HG02588 (cell line): ENCODE measurements around the gene SLC43A3.

Source experiments
- ATAC-seq: cut with Tn5 transposase; IDR thresholded peaks from one replicate; pipeline ENCODE4 v1.9.1; 2021; ENCODE audit warnings: mild to moderate bottlenecking, moderate library complexity; ENCODE audit not compliant: unreplicated experiment

The SLC43A3 gene

DNA sequence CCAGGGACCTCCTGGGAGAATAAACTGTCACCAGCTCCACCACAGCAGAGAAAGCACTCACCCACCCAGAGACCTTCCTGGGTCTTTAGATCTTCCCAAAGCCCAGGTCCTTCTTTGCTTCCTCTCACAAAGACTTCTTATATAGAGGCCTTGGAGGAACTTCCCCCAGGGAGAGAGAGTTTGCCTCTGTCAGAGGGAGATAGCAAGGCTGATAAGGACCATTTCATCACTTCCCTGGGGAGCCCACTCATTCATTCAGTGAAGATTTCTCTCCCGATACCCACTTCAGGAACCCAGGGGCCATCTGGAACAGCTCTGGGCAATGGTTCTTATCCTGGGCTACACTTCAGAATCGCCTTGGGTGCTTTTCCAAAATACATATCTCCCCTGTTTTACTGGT lies 36.4 kb downstream of the SLC43A3 start, which contains the start of gene PRG2:
TSS of gene PRG2 (minus strand) at position 116 of the 400 bp plus-strand sequence. CDS start 706 bp downstream, outside the sequence.
- ATAC-seq, result no peak

DNA sequence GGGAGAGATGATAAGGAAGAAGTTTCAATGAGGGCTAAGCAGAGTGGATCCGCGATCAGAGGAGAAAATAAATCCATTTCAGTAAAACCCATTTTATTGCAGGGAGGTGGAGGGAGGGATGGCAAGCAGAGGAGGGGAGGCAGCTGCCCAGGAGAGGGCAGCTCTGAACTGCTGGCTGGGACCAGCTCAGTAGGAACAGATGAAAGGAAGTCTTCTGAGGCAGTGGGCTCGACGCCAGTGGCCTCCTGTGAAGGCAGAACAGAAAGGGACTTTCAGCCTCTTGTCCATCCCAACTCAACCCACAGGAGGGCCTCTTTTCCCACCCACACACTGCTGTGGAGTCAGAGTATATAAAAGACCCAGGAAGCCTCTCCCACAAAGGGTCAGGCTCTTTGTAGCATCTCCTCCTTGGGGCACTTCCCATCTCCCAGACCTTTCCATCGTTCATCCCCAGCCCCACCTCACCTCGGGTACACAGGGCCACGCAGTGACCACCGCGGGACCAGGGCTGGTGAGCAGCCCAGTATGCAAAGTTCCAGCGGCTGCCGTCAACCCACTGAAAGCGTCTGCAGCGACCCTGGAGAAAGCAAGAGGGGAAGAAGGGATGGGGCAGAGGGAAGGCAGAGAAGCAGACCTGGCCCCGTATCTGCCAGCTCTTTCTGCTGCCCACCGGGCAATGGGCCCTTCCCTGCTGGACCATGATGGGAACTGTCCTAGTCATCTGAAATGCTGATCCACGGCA lies 39.5 kb downstream of the SLC43A3 start:
- ATAC-seq, result no peak

GRCh38 chr11:57386178-57386940 lies 40.6 kb downstream of the SLC43A3 start:
- ATAC-seq, result no peak

DNA sequence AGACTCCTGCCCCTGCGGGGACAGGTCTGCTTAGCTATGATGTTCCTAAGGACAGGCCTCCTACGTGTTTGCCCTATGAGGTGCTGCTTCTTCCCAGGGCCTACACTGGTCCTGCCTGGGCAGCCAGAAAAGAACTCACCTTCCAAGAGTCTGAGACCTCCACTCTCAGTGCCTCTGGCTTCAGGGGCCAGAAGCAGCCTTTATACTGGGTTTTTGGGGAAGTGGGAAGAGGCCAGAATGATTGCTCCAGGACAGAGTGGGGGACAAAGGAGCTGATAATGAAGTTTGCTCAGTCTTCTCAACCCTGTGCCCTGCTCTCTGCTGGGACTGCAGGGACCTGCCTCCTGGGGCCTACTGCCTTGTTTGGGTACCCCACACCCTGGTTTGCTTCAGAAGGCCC lies 45.9 kb downstream of the SLC43A3 start, which contains the start of gene PRG3:
TSS of gene PRG3 (minus strand) at position 176 of the 400 bp plus-strand sequence. CDS start 442 bp downstream, outside the sequence.
- no peak for ATAC-seq

- ATAC-seq, result no peak
These were observed 47.2 kb downstream of the SLC43A3 start for GRCh38 chr11:57379732-57380131.

DNA sequence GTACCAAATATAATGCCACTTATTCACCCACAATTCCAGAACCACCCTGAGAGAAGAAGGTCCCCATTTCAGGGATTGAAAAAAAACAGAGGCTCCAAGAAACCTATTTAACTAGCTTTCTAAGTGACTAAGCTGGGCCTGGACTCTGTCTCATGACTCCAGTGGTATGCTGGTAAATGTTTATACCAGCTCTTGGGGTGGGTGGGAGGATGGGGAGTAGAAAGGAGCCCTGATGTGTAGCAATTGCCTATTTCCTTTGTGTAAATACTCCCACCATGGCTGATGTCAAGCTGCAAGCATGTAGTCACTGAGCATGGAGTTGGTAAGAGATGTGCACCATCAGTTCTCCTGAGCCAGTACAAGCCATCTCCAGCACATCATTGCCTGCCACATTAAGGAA lies 48.7 kb downstream of the SLC43A3 start:
- no peak for ATAC-seq

DNA sequence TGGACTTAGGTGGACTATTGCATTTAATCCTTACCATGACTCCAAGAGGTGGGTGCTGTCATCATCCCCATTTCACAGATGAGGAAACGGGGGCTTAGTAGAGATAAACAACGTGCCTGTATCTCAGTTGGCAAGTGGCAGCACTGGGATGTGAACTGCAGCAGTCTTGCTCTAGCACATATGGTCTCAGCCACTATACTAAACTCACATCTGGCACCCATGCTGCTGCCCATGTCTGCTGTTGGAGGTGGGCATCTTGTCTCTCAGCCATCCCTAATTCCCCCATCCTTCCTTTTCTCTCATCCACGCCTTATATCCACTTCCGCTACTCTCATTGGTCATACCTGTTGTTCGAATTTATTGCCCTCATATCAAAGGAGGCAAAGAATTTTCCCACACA lies 49.8 kb downstream of the SLC43A3 start:
- no peak for ATAC-seq

DNA sequence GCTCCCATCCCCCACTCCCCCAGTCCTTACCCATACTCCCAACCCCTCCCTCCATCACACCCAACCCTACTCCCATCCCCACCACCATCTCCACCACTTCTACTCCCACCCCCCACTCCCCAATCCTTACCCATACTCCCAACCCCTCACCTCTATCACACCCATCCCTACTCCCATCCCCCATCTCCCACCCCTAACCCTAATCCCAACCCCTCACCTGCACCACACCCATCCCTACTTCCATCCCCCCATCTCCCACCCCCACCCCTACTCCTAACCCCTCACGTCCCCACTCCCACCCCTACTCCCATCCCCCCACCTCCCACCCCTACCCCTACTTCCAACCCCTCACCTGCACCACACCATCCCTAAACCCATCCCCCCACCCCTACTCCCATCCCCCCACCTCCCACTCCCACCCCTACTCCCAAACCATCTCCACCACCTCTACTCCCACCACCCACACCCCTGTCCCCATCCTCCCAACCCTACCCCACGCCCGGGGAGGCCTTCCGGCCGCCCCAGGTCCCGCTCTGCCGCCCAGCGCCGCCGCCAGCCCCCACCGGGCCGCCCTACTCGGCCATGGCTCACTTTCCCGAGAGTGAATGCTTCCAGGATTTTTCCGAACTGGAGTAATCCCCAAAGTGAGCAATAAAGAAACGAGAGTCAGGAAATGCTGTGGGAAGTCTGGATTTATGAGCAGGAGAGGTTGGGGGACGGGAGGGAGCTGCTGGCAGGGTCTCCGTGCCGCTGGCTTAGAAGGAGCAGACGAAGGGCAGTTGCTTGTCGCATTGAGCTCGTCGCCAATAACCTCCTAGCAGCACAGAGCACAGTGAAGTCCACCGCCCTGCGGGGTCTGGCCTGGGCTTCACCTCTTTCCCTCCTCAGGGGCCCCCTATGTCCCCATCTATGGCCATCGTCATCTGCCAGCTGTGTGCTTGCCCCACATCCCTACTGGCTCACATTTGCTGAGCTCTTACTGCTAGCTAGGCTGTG lies 50.5 kb downstream of the SLC43A3 start:
- ATAC-seq, result no peak

DNA sequence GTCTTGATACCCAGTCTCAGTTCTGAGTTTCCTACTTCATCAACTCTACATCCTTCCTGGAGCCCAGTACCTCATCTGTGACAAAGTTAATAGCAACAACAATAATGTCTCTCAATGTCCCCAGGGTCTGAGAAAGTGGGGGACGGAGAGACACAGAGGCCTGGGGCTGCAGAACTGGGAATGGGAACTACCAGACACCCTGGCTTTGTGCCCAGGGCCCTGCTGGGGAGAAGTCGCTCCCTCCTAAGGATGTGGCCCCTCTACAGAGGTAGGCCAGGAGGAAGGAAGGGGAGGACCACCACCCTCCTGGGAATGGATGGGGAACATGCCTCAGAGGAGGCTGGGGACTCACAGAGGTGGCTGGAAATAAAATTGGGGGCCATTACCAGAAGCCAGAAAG lies 51.4 kb downstream of the SLC43A3 start:
- ATAC-seq, result no peak

- no peak for ATAC-seq
These were observed 52.0 kb downstream of the SLC43A3 start for GRCh38 chr11:57374966-57375365.

DNA sequence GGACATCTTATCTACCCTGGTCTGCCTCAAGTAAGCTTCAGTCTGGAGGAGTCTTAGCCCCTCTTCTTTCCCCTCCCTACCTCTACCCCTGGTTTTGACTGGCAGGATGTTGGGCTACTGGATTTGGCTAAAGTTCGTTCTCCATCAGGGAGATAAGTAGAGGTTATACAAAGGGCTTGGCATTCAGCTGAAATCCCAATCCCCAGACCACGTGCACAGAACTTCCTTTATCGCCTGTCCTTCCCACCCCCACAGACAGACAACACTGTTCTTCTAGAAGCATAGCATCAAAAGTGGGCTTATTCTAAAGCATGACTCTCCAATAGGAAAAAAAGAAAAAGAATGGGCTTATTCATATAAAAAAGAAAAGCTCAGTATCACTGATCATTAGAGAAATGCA lies 53.8 kb downstream of the SLC43A3 start:
- no peak for ATAC-seq

DNA sequence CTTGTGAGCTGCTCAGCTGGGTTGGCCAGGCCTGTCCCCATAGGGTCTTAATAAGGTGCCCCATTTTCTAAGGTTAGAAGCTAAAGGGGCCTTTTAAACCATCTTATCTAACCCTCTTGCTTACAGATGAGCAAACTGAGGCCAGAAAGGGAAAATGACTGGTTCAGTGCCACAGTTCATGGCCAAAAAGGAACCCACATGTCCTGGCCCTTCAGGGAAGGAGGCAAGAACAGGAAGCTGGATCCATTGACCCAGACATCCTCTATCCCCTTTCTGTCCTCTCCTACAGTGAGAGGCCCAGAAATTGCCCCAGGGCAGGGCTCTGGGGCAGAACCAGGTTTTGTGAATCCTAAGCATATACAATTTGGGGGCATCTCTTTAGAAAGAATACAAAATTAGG lies 56.0 kb downstream of the SLC43A3 start:
- no peak for ATAC-seq

DNA sequence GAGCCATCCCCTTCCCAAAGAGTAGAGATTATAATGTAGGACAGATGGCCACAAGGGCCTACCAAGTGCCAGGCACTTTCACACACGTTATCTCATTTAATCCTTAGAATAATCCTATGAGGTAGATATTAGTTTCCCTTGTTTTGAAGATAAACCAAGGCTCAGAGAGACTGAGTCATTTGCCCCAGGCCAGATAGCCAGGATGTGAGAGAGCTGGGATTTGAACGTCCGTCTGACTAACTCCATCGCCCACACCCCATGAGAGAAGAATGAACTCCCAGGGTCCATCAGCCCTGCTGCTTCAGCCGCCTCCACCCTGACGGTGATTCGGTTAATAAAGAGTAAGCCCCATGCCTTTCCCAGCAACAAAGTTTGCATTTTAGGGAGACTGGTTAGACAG lies 56.7 kb downstream of the SLC43A3 start:
- ATAC-seq, result no peak

GRCh38 chr11:57368845-57369232 lies 58.1 kb downstream of the SLC43A3 start:
- no peak for ATAC-seq

GRCh38 chr11:57368106-57368844 lies 58.6 kb downstream of the SLC43A3 start:
- ATAC-seq, result no peak

GRCh38 chr11:57364851-57365660 lies 61.9 kb downstream of the SLC43A3 start:
- ATAC-seq, result no peak

GRCh38 chr11:57363131-57364080 lies 63.5 kb downstream of the SLC43A3 start:
- no peak for ATAC-seq

- no peak for ATAC-seq
These were observed 65.0 kb downstream of the SLC43A3 start for GRCh38 chr11:57361926-57362325.
